ENCODE measurements around the gene MPP3. TPM values are rescaled to one million over a fixed set of nuclear protein-coding genes. Genes with fewer than 3 reads are reported as not detected.

MPP3 gene
- total and polyA plus RNA-seq, 4 donors: 9.9 to 38.7 (median 24.6) TPM

- DNase-seq (peak; percentile 92 to 96 (median 94)), ATAC-seq (ENCODE audit: insufficient read depth, low FRiP score) (peak; percentile 88)
- H3K27ac ChIP-seq (ENCODE audit: low read depth in 1 of 2, low read length in 1 of 2): peak within 1 kb of the TSS; percentile 99
- no peak for TF ChIP-seq CTCF (IDR thresholded peaks at IDR 0.05; ENCODE audit: control extremely low read depth, extremely low read depth)
- peak within 1 kb of the TSS; percentile 67 to 99 for H3K9ac ChIP-seq (ENCODE audit: insufficient read depth in 1 of 2, low read length in 2 of 2)
- peaks cover 0 to 16% (median 5%) of the 10 kb centered on the region in 3 donors for H3K27me3 ChIP-seq (ENCODE audit: control insufficient read depth in 3 of 3, insufficient read depth in 3 of 3, low read length in 2 of 3)
- H3K9me3 ChIP-seq (ENCODE audit: control insufficient read depth in 4 of 4, insufficient read depth in 3 of 4, low read length in 3 of 4): no peaks in the 10 kb centered on the region
- peaks cover 5 to 21% (median 9%) of the 10 kb centered on the region in 4 donors for H3K36me3 ChIP-seq (ENCODE audit: control insufficient read depth in 4 of 4, insufficient read depth in 4 of 4, low read length in 4 of 4)
- peak within 1 kb of the TSS; percentile 86 for H3K4me3 ChIP-seq
- WGBS, 2 donors: 0% methylated on average over 67 to 100 of the region's 100 CpGs
- H3K4me1 ChIP-seq (ENCODE audit: control insufficient read depth in 5 of 5, insufficient read depth in 5 of 5, low read length in 5 of 5): peaks cover 0 to 19% (median 4%) of the 10 kb centered on the region in 5 donors
Measured at GRCh38 chr17:43778337-43779144, 54.4 kb downstream of the MPP3 start, which contains the start of gene DUSP3. Gene DUSP3 (minus strand): TSS chr17:43778977. CDS start chr17:43778924, 53 bp downstream.

GRCh38 chr17:43774304-43775250 is 58.4 kb downstream of the MPP3 start:
- Histone ChIP-seq H3K27me3 (ENCODE audit: control insufficient read depth in 3 of 3, insufficient read depth in 3 of 3, low read length in 2 of 3) (peaks cover 0 to 3% (median 0%) of the 10 kb centered on the region in 3 donors), H3K27ac (ENCODE audit: low read depth in 1 of 2, low read length in 1 of 2) (no peak overlapping the region), H3K4me3 (no peak overlapping the region), H3K4me1 (ENCODE audit: control insufficient read depth in 5 of 5, insufficient read depth in 5 of 5, low read length in 5 of 5) (peaks cover 0 to 17% (median 3%) of the 10 kb centered on the region in 5 donors), H3K36me3 (ENCODE audit: control insufficient read depth in 4 of 4, insufficient read depth in 4 of 4, low read length in 4 of 4) (peaks cover 15 to 42% (median 21%) of the 10 kb centered on the region in 4 donors), H3K9me3 (ENCODE audit: control insufficient read depth in 4 of 4, insufficient read depth in 3 of 4, low read length in 3 of 4) (no peaks in the 10 kb centered on the region), H3K9ac (ENCODE audit: insufficient read depth in 1 of 2, low read length in 2 of 2) (no peak overlapping the region)
- WGBS, 2 donors: 88 to 92% methylated on average over 16 of the region's 16 CpGs
- DNase-seq (no peak), ATAC-seq (ENCODE audit: insufficient read depth, low FRiP score) (no peak)
- no peak for TF ChIP-seq CTCF (IDR thresholded peaks at IDR 0.05; ENCODE audit: control extremely low read depth, extremely low read depth)

GRCh38 chr17:43772877-43773648 is 59.9 kb downstream of the MPP3 start:
- peak in 2 of 3 donors; percentile 49 to 51 for DNase-seq
- no peak overlapping the region for H3K9ac ChIP-seq (ENCODE audit: insufficient read depth in 1 of 2, low read length in 2 of 2)
- no peak overlapping the region for H3K4me3 ChIP-seq
- no peak for ATAC-seq (ENCODE audit: insufficient read depth, low FRiP score)
- no peaks in the 10 kb centered on the region for H3K9me3 ChIP-seq (ENCODE audit: control insufficient read depth in 4 of 4, insufficient read depth in 3 of 4, low read length in 3 of 4)
- WGBS, 2 donors: 40 to 58% methylated on average over 9 to 10 of the region's 10 CpGs
- peak overlapping the region in 1 of 2 donors; percentile 49 for H3K27ac ChIP-seq (ENCODE audit: low read depth in 1 of 2, low read length in 1 of 2)
- peaks cover 0 to 15% (median 0%) of the 10 kb centered on the region in 5 donors for H3K4me1 ChIP-seq (ENCODE audit: control insufficient read depth in 5 of 5, insufficient read depth in 5 of 5, low read length in 5 of 5)
- no peak for TF ChIP-seq CTCF (IDR thresholded peaks at IDR 0.05; ENCODE audit: control extremely low read depth, extremely low read depth)
- H3K27me3 ChIP-seq (ENCODE audit: control insufficient read depth in 3 of 3, insufficient read depth in 3 of 3, low read length in 2 of 3): no peaks in the 10 kb centered on the region
- H3K36me3 ChIP-seq (ENCODE audit: control insufficient read depth in 4 of 4, insufficient read depth in 4 of 4, low read length in 4 of 4): peaks cover 23 to 53% (median 30%) of the 10 kb centered on the region in 4 donors

Measured in lung (tissue), 12 donors.